IPS-18c (cell line): ENCODE measurements around the gene MESP2.
"Not testable (repeated sequence)": the region's sequence is repeated elsewhere in the genome, so short reads cannot be mapped to it uniquely, and the experiment has no call there.

Source experiments
- H3K4me3 ChIP-seq: 2 replicates; pipeline ENCODE4 v1.7.0; 2013; ENCODE audit warnings: low read depth, mild to moderate bottlenecking, low read length, moderate library complexity; ENCODE audit not compliant: insufficient read depth
- H3K9me3 ChIP-seq: one replicate; pipeline ENCODE4 v1.6.1; 2013; ENCODE audit warnings: mild to moderate bottlenecking, low read length, moderate library complexity; ENCODE audit not compliant: control insufficient read depth, insufficient read depth

The MESP2 gene

GRCh38 chr15:89785064-89785773 lies 9.1 kb downstream of the MESP2 start:
- no peak overlapping the region for H3K4me3 ChIP-seq
- H3K9me3 ChIP-seq, result no peaks in the 10 kb centered on the region

DNA sequence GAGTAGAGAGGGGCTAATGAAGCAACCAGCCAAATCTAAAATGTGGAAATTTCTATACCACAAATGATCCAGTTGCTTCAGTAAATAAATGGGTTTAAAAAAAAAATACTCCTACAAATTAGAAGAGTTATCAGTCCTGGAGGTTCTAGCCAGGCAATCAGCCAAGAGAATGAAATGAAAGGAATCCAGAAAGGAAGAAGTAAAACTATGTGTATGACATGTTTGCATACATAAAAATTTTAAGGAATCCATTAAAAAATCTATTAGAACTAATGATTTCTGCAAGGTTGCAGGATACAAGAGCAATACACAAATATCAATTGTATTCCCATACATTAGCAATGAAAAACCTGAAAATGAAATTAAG lies 9.6 kb downstream of the MESP2 start:
- Histone ChIP-seq H3K4me3 (no peak overlapping the region), H3K9me3 (no peaks in the 10 kb centered on the region)

GRCh38 chr15:89787944-89788343 lies 11.8 kb downstream of the MESP2 start:
- H3K4me3 ChIP-seq, result no peak overlapping the region
- no peaks in the 10 kb centered on the region for H3K9me3 ChIP-seq

DNA sequence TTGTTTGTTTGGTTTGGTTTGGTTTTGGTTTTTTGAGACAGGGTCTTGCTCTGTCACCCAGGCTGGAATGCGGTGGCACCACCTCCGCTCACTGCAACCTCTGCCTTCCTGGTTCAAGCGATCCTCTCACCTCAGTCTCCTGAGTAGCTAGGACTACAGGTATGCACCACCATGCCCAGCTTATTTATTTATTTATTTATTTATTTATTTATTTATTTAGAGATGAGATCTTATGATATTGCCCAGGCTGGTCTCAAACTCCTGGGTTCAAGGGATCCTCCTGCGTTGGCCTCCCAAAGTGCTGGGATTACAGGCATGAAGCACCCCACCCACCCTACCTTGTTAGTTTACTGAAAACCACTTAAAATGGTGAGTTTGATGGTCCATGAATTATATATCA lies 12.5 kb downstream of the MESP2 start:
- H3K4me3 ChIP-seq, H3K9me3 ChIP-seq: not testable (repeated sequence)

GRCh38 chr15:89790206-89790605 lies 14.1 kb downstream of the MESP2 start:
- H3K9me3 ChIP-seq, result no peaks in the 10 kb centered on the region
- H3K4me3 ChIP-seq, result no peak overlapping the region

DNA sequence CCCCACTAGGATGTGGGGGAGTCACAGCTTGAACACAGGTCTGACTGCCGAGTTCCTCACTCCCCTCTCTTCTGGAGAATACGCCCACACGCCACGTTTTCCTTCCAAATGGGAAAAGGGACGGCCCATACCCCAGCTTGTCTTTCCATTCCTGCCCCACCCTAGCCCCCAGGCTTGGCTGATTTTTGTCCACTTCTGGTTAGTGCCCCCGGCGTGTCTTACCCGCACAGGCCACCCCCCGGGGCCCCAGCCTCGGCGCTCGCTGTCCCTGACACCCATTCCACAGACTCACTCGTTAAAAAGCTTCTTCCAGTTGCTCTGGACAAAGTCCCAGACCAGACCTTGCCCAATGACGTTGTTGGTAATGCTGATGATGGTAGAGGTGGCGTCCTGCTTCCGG lies 14.5 kb downstream of the MESP2 start:
- Histone ChIP-seq H3K9me3 (no peaks in the 10 kb centered on the region), H3K4me3 (no peak overlapping the region)

- Histone ChIP-seq H3K4me3 (no peak overlapping the region), H3K9me3 (no peaks in the 10 kb centered on the region)
Observed at GRCh38 chr15:89792106-89792805, 16.1 kb downstream of the MESP2 start.

GRCh38 chr15:89794627-89795241 lies 18.6 kb downstream of the MESP2 start:
- H3K4me3 ChIP-seq, result no peak overlapping the region
- H3K9me3 ChIP-seq, result peaks cover 4% of the 10 kb centered on the region

DNA sequence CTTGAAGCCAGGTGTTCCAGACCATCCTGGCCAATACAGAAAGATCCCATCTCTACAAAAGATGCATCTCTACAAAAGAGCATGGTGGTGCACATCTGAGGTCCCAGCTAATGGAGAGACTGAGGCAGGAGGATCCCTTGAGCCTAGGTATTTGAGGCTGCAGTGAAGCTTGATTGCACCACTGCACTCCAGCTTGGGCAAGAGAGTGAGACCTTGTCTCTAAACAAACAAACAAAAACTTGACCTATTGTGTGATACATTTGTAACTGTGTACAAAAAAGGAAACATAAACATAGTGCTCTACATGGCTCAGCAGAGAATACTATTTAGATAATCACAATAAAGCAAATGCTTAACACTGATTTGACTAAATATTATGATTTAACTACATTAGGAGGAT lies 19.9 kb downstream of the MESP2 start:
- no peak overlapping the region for H3K4me3 ChIP-seq
- H3K9me3 ChIP-seq, result peaks cover 4% of the 10 kb centered on the region

DNA sequence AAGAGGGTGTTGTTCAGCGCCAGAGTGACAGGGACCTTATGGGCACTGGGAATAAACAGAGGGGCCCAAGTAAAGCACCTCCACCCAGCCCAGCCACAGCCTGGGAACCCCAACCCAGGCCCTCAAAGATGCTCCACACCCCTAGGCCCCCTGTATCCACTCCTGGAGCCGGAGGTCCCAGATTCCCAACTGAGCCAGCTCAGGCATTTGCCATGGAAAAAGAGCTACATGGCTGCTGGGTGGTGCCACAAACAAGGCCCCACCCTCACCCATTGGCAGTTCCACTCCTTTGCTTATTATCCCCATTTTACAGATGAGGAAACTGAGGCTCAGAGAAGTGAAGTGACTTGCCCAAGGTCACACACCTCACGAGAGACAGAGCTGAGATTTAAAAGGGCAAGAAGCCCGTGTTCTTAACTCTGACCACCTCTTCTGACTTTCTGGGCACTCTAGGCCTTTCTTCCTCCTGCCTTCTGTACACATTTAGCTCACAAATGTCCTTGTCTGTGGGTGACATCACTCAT lies 21.6 kb downstream of the MESP2 start:
- no peak overlapping the region for H3K4me3 ChIP-seq
- H3K9me3 ChIP-seq, result peaks cover 4% of the 10 kb centered on the region

GRCh38 chr15:89799011-89799911 lies 23.1 kb downstream of the MESP2 start:
- peaks cover 4% of the 10 kb centered on the region for H3K9me3 ChIP-seq
- no peak overlapping the region for H3K4me3 ChIP-seq

DNA sequence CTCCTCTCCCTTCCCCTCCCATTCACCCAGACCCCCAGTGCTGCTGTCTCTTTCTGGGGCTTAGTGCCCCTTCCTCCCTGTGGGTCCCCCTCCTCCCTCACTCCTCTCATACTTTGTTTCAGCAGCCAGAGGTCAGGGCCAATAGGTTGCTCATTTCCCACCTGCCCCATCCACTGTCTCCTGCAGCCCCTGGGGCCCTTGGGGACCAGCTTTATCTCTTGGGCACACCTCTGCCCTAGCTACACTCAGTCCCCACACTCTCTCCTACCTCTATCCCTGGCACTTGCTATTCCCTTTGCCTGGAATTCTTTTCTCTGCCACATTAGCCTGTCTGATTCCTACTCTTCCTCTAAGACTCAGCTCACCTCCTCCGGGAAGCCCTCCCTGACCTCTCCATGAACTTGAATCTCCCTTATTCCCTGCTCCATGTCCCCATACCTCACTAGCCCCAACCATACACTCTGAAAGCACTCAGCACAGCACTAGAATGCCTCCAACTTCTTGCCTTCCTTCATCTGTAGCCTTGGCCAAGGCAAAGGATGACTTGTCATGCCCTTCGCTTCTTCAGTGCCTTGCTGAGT lies 23.9 kb downstream of the MESP2 start:
- Histone ChIP-seq H3K4me3 (no peak overlapping the region), H3K9me3 (peaks cover 4% of the 10 kb centered on the region)

DNA sequence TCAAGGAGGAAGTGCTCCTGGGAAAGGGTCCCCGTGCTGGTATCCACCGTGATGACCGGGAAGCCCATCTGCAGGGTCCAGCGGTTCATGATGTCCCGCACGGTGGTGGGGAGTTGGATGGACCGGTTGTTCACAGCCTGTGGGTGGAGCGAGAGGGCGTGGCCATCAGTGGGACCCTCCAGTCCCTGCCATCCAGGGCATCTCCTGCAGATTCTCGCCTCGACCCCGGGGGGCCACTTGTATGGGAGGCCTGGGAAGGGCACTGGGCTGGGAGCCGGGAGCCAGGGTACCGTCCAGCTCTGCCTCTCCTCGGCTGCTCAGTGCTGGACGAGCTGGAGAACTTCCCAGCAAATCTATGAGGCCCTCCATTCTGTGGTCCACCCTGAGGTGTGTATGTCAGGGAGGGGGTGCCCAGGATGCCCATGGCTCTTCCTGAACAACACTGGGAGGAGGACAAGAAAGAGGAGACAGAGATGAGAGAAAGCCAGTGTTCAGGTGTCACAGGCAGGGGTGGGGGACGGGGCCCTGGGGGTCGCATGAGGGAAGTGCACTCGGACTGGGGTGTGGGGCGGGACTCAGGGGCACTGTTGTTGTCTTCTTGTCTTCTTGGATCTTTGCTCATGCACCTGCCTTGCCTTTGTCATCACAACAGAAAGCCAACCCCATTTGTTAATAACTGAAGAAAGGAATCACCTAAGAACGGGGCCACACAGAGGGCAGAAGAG lies 25.5 kb downstream of the MESP2 start:
- Histone ChIP-seq H3K4me3 (no peak overlapping the region), H3K9me3 (peaks cover 4% of the 10 kb centered on the region)

DNA sequence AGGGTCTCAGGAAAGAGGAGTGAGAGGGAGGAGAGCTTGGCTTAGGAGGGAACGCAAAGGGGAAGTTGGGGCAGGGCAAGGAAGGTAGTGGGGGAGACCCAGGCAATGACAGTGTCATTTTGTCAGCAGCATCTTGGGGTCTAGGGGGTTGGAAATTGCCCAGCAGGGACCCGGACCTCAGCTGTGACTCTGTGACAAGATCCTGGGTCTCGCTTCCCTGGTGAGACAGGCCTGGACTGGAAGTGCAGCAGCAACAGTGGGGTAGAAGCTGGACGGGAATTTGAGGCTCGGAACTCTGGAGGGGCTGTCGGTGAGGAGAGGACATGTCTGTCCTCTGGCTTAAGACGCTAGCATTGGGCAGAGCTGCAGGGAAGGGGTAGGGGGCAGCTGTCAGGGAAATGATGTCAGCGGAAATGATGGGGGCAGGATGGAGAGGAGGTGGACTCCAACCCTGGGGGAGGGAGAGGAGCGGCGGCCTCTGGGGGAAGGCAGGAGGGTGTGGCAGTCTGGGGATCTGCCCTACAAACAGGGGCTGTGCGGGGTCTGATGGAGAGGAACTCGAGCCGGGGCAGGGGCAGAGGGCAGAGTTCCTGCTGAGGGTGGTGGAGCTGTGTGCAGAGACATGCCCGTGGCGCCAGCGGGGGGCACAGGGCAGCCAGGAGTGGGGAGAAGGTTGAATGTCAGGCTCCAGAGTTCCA lies 26.2 kb downstream of the MESP2 start:
- no peak overlapping the region for H3K4me3 ChIP-seq
- H3K9me3 ChIP-seq, result peaks cover 4% of the 10 kb centered on the region

GRCh38 chr15:89802986-89803824 lies 27.1 kb downstream of the MESP2 start:
- no peak overlapping the region for H3K4me3 ChIP-seq
- peaks cover 2% of the 10 kb centered on the region for H3K9me3 ChIP-seq
